Measurements from ENCODE around the gene ATP11A.

DNA sequence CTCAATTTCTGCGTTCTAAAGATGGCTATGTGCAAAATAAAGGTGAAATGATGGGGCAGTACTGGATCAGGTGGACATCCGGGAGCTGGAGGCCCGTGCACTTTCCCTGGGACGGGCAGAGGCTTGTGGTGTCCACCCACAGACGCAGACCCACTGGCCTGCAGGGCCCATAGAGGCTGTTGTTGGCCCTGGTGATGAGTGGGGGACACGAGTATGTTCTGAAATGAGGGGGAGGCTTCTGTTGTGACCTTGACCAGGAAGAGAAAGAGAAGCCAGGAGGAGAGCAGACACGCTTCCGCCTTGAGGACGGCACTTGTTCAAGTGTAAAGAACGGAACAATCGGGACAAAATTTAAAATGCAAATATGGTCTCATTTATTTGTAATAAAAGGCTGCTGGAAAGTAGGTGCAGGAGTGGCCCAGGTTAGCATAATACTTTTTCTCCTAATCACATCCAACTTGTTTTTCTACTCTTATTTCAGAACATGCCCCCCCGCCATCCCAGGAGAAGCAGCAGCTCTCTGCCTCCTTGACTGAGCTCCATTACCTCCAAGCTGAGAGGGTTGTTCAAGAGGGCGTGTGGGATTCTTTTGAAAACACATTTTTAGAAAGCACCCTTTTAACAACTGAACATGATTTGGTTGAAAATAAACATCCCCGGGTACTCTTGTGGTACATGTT is 27.1 kb downstream of the ATP11A start:
- TF ChIP-seq CTCF (conservative IDR thresholded peaks at IDR 0.05; ENCODE audit: low read depth, low read length): no peak
- TF ChIP-seq EZH2 (IDR thresholded peaks at IDR 0.05; ENCODE audit: borderline replicate concordance, low read depth, low read length, poor library complexity, severe bottlenecking): no peak
